Neural cell (in vitro differentiated cells): ENCODE results near the gene RASAL2. TPM values are rescaled to one million over a fixed set of nuclear protein-coding genes. Genes with fewer than 3 reads are reported as not detected.

ENCODE experiments used
- H2AFZ ChIP-seq: fragments of 200-600, 300-800 bp; sonication (generic), shearing (Covaris generic); 2 replicates; pipeline ENCODE4 v1.6.0; 2014; ENCODE audit warnings: low read depth, mild to moderate bottlenecking, antibody characterized with exemption, low read length, moderate library complexity
- H3F3A ChIP-seq: fragments of 200-600 bp; shearing (Covaris generic); 2 replicates; pipeline ENCODE4 v1.6.1; 2016; ENCODE audit warnings: mild to moderate bottlenecking, moderate library complexity, mixed read lengths, antibody characterized with exemption, low read length; ENCODE audit not compliant: insufficient read depth, poor library complexity, severe bottlenecking
- H3K27ac ChIP-seq: fragments of 200-600, 300-800 bp; sonication (generic), shearing (Covaris generic); 2 replicates; pipeline ENCODE4 v1.5.1; 2014; ENCODE audit warnings: mild to moderate bottlenecking, low read length, moderate library complexity
- H3K27me3 ChIP-seq: fragments of 300-800, 200-600 bp; sonication (generic), shearing (Covaris generic); 2 replicates; pipeline ENCODE4 v1.6.0; 2014; ENCODE audit warnings: mild to moderate bottlenecking, low read depth, low read length, moderate library complexity; ENCODE audit not compliant: insufficient read depth
- H3K36me3 ChIP-seq: fragments of 300-800, 200-600 bp; sonication (generic), shearing (Covaris generic); 2 replicates; pipeline ENCODE4 v1.5.1; 2014; ENCODE audit warnings: mild to moderate bottlenecking, antibody characterized with exemption, low read length, moderate library complexity; ENCODE audit not compliant: insufficient read depth
- H3K4me2 ChIP-seq: fragments of 300-800, 200-600 bp; sonication (generic), shearing (Covaris generic); 2 replicates; pipeline ENCODE4 v1.6.0; 2014; ENCODE audit warnings: mild to moderate bottlenecking, low read length
- H3K4me3 ChIP-seq: fragments of 300-800, 200-600 bp; sonication (generic), shearing (Covaris generic); 2 replicates; pipeline ENCODE4 v1.5.1; 2014; ENCODE audit warnings: mild to moderate bottlenecking, low read length, moderate library complexity
- H3K79me2 ChIP-seq: fragments of 200-600 bp; shearing (Covaris generic); replicated peaks from 2 replicates; pipeline ENCODE4 v1.6.0; 2014; ENCODE audit warnings: mild to moderate bottlenecking, low read length, moderate library complexity; ENCODE audit not compliant: insufficient read depth
- H3K9ac ChIP-seq: fragments of 300-800, 200-600 bp; sonication (generic), shearing (Covaris generic); 2 replicates; pipeline ENCODE4 v1.6.1; 2016; ENCODE audit warnings: mild to moderate bottlenecking, low read length, mixed read lengths
- H3K9me2 ChIP-seq: fragments of 200-600 bp; shearing (Covaris generic); 2 replicates; pipeline ENCODE4 v1.6.1; 2016; ENCODE audit warnings: mild to moderate bottlenecking, low read length, mixed read lengths; ENCODE audit not compliant: insufficient read depth
- H3K9me3 ChIP-seq: fragments of 200-600, 300-800 bp; sonication (generic), shearing (Covaris generic); 2 replicates; pipeline ENCODE4 v1.6.1; 2016; ENCODE audit warnings: mild to moderate bottlenecking, mixed run types, low read length, moderate library complexity, mixed read lengths
- H4K20me1 ChIP-seq: fragments of 200-600 bp; shearing (Covaris generic); 2 replicates; pipeline ENCODE4 v1.6.1; 2016; ENCODE audit warnings: mild to moderate bottlenecking, mixed run types; ENCODE audit not compliant: insufficient read depth
- CTCF ChIP-seq: fragments of 450-650 bp; IDR thresholded peaks from 2 replicates; pipeline ENCODE4 v1.5.1; 2014; ENCODE audit warnings: antibody characterized with exemption, mild to moderate bottlenecking, moderate library complexity; ENCODE audit not compliant: poor library complexity, severe bottlenecking
- EP300 ChIP-seq: fragments of 450-650 bp; conservative IDR thresholded peaks from 2 replicates; pipeline ENCODE4 v1.6.1; 2014; ENCODE audit warnings: antibody characterized with exemption, mild to moderate bottlenecking, moderate library complexity; ENCODE audit not compliant: poor library complexity, severe bottlenecking
- EZH2 ChIP-seq: fragments of 200-600, 300-800 bp; shearing (Covaris generic), sonication (generic); IDR thresholded peaks from 2 replicates; pipeline ENCODE4 v1.6.1; 2014; ENCODE audit warnings: antibody characterized with exemption, low read length, borderline replicate concordance, mild to moderate bottlenecking; ENCODE audit not compliant: insufficient read depth, poor library complexity, severe bottlenecking
- MXI1 ChIP-seq: fragments of 450-650 bp; conservative IDR thresholded peaks from 2 replicates; pipeline ENCODE4 v1.6.1; 2014; ENCODE audit warnings: antibody characterized with exemption, mild to moderate bottlenecking; ENCODE audit not compliant: poor library complexity, severe bottlenecking
- POLR2AphosphoS5 ChIP-seq: IDR thresholded peaks from 2 replicates; pipeline ENCODE4 v1.6.1; 2012
- RAD21 ChIP-seq: fragments of 450-650 bp; conservative IDR thresholded peaks from 2 replicates; pipeline ENCODE4 v1.6.1; 2014; ENCODE audit warnings: antibody characterized with exemption, mild to moderate bottlenecking, moderate library complexity
- REST ChIP-seq: IDR thresholded peaks from 2 replicates; pipeline ENCODE4 v1.6.1; 2012; ENCODE audit warnings: borderline replicate concordance
- SMC3 ChIP-seq: fragments of 450-650 bp; conservative IDR thresholded peaks from 2 replicates; pipeline ENCODE4 v1.6.1; 2014; ENCODE audit warnings: antibody characterized with exemption, mild to moderate bottlenecking, moderate library complexity; ENCODE audit not compliant: poor library complexity
- TAF1 ChIP-seq: IDR thresholded peaks from 2 replicates; pipeline ENCODE4 v1.6.1; 2012; ENCODE audit warnings: low read depth
- polyA plus RNA-seq: library from polyadenylated mRNA; depleted of rRNA; stranded (reverse); fragments of >200 nt; gene quantifications from 2 replicates; pipeline ENCODE4 v1.2.3, GENCODE V29; 2014

The RASAL2 gene
- polyA plus RNA-seq, 1 donor from 2014 or later: 73.3 TPM

GRCh38 chr1:178098262-178098661 lies 4.4 kb downstream of the RASAL2 start:
- Histone ChIP-seq H3K79me2 (peaks cover 53% of the 10 kb centered on the region), H3K9ac (peak overlapping the region; percentile 9), H2AFZ (no peak overlapping the region), H3K9me2 (no peaks in the 10 kb centered on the region), H3K9me3 (no peaks in the 10 kb centered on the region), H3K27me3 (no peaks in the 10 kb centered on the region), H3K4me3 (peak overlapping the region; percentile 89), H3F3A (peaks cover 5% of the 10 kb centered on the region), H3K27ac (no peak overlapping the region), H4K20me1 (no peaks in the 10 kb centered on the region), H3K36me3 (no peaks in the 10 kb centered on the region), H3K4me2 (no peak overlapping the region)
- TF ChIP-seq REST (no peak), EZH2 (no peak), MXI1 (no peak), POLR2AphosphoS5 (no peak), EP300 (no peak), TAF1 (no peak), SMC3 (no peak), RAD21 (no peak), CTCF (no peak)

GRCh38 chr1:178101266-178101630 lies 7.3 kb downstream of the RASAL2 start:
- Histone ChIP-seq H4K20me1 (no peaks in the 10 kb centered on the region), H3F3A (no peaks in the 10 kb centered on the region), H3K9me3 (no peaks in the 10 kb centered on the region), H2AFZ (no peak overlapping the region), H3K27ac (no peak overlapping the region), H3K36me3 (no peaks in the 10 kb centered on the region), H3K4me3 (no peak overlapping the region), H3K9me2 (no peaks in the 10 kb centered on the region), H3K4me2 (no peak overlapping the region), H3K9ac (no peak overlapping the region), H3K79me2 (peaks cover 57% of the 10 kb centered on the region), H3K27me3 (no peaks in the 10 kb centered on the region)
- TF ChIP-seq MXI1: no peak

GRCh38 chr1:178101654-178102053 lies 7.8 kb downstream of the RASAL2 start:
- Histone ChIP-seq H3K4me3 (no peak overlapping the region), H4K20me1 (no peaks in the 10 kb centered on the region), H3K27ac (no peak overlapping the region), H3K4me2 (no peak overlapping the region), H3K9ac (no peak overlapping the region), H3F3A (no peaks in the 10 kb centered on the region), H3K9me3 (no peaks in the 10 kb centered on the region), H3K79me2 (peaks cover 53% of the 10 kb centered on the region), H3K36me3 (no peaks in the 10 kb centered on the region), H3K27me3 (no peaks in the 10 kb centered on the region), H3K9me2 (no peaks in the 10 kb centered on the region), H2AFZ (no peak overlapping the region)
- TF ChIP-seq MXI1 (no peak), EZH2 (no peak), SMC3 (no peak), RAD21 (no peak), CTCF (no peak), REST (no peak), TAF1 (no peak), POLR2AphosphoS5 (no peak), EP300 (no peak)
